HepG2 (cell line): ENCODE data around the gene STUM.

ENCODE experiments used
- BCL6 ChIP-seq: IDR thresholded peaks from 2 replicates; pipeline ENCODE4 v1.6.1; 2016; ENCODE audit warnings: missing genetic modification reagents, missing compliant biosample characterization
- CBX2 ChIP-seq, 2 experiments: fragments of 200-600 bp in 1 of 2; sonication (generic); formaldehyde crosslinking in 1 of 2; IDR thresholded peaks; 2 replicates each; pipeline versions ENCODE4 v1.7.0 to v1.8.1; 2018 to 2022; ENCODE audit warnings: low read depth in 2 of 2, low read length in 1 of 2, mild to moderate bottlenecking in 1 of 2, missing genetic modification reagents in 1 of 2
- CEBPB ChIP-seq: IDR thresholded peaks from 2 replicates; pipeline ENCODE4 v1.6.1; 2011; ENCODE audit warnings: low read depth, low read length, improper control_type of control experiment, borderline replicate concordance
- CEBPZ ChIP-seq: IDR thresholded peaks from 2 replicates; pipeline ENCODE4 v1.6.1; 2012; ENCODE audit warnings: low read length, improper control_type of control experiment
- HNRNPK ChIP-seq: fragments of 200-400 bp; formaldehyde crosslinking; IDR thresholded peaks from 2 replicates; pipeline ENCODE4 v1.6.1; 2018; ENCODE audit warnings: low read length, low read depth, moderate library complexity, mild to moderate bottlenecking; ENCODE audit not compliant: poor library complexity, severe bottlenecking
- HNRNPL ChIP-seq: fragments of 200-400 bp; formaldehyde crosslinking; IDR thresholded peaks from 2 replicates; pipeline ENCODE4 v1.6.1; 2017; ENCODE audit warnings: mild to moderate bottlenecking, low read depth, low read length
- ONECUT2 ChIP-seq: sonication (generic); formaldehyde crosslinking; IDR thresholded peaks from 2 replicates; pipeline ENCODE4 v1.4.0; 2020; ENCODE audit warnings: missing genetic modification reagents
- SALL1 ChIP-seq: sonication (generic); formaldehyde crosslinking; IDR thresholded peaks from 2 replicates; pipeline ENCODE4 v1.8.0; 2022; ENCODE audit warnings: mild to moderate bottlenecking, missing genetic modification reagents
- SP2 ChIP-seq: sonication (generic); formaldehyde crosslinking; IDR thresholded peaks from 2 replicates; pipeline ENCODE4 v1.5.1; 2020; ENCODE audit warnings: mild to moderate bottlenecking, missing genetic modification reagents
- SUZ12 ChIP-seq: fragments of 150-350 bp; IDR thresholded peaks from 2 replicates; pipeline ENCODE4 v1.6.1; 2014; ENCODE audit warnings: low read depth, low read length
- YEATS2 ChIP-seq: sonication (generic); formaldehyde crosslinking; IDR thresholded peaks from 2 replicates; pipeline ENCODE4 v1.4.0; 2020; ENCODE audit warnings: missing genetic modification reagents, borderline replicate concordance
- ZFP62 ChIP-seq: sonication (generic); formaldehyde crosslinking; IDR thresholded peaks from 2 replicates; pipeline ENCODE4 v1.4.0; 2020; ENCODE audit warnings: missing genetic modification reagents

- no peak for TF ChIP-seq BCL6
- TF ChIP-seq SALL1 (CRISPR knock-in tag) = no peak
- no peak for TF ChIP-seq YEATS2 (CRISPR knock-in tag)
- no peak for TF ChIP-seq CEBPB
- TF ChIP-seq ONECUT2 (CRISPR knock-in tag) = no peak
- TF ChIP-seq SP2 (CRISPR knock-in tag) = no peak
- TF ChIP-seq CEBPZ = no peak
- TF ChIP-seq ZFP62 (CRISPR knock-in tag) = no peak
- TF ChIP-seq CBX2 (IDR thresholded peaks at IDR 0.05; ENCODE audit: low read depth, low read length) = no peak
- TF ChIP-seq CBX2 (CRISPR knock-in tag; IDR thresholded peaks at IDR 0.05; ENCODE audit: low read depth) = no peak
- TF ChIP-seq HNRNPL = no peak
- TF ChIP-seq SUZ12 = no peak
- no peak for TF ChIP-seq HNRNPK
Measured at GRCh38 chr1:226596531-226597165, 48.1 kb downstream of the STUM start.
